Aorta (tissue), 5 donors: ENCODE data around the gene EWSR1. TPM values are rescaled to one million over a fixed set of nuclear protein-coding genes. Genes with fewer than 3 reads are reported as not detected.
A peak's percentile ranks its signal among the peaks of the same experiment; 100 is the strongest.

Experiments
- ATAC-seq: fragments of 200-7000 bp; cut with Tn5 transposase; one replicate; pipeline ENCODE4 v1.9.1; 2022; ENCODE audit warnings: moderate library complexity; ENCODE audit not compliant: low FRiP score
- DNase-seq, 2 donors: peaks; one replicate each; pipeline ENCODE4 v3.0.0-alpha.2; 2020
- H3K27ac ChIP-seq, 2 donors: one replicate each; pipeline ENCODE4 v1.5.1; 2013; ENCODE audit warnings: low read length in 2 of 2, mild to moderate bottlenecking in 2 of 2, moderate library complexity in 2 of 2, control low read depth in 1 of 2, inconsistent platforms in 1 of 2, low read depth in 1 of 2
- H3K27me3 ChIP-seq, 2 donors: one replicate each; pipeline ENCODE4 v1.6.1; 2013; ENCODE audit warnings: control low read depth in 1 of 2, low read length in 1 of 2, mild to moderate bottlenecking in 1 of 2, moderate library complexity in 1 of 2; ENCODE audit not compliant: insufficient read depth in 2 of 2, control insufficient read depth in 1 of 2
- H3K36me3 ChIP-seq, 2 donors: one replicate each; pipeline ENCODE4 v1.6.1; 2013; ENCODE audit warnings: control low read depth in 1 of 2, low read length in 1 of 2, mild to moderate bottlenecking in 1 of 2; ENCODE audit not compliant: insufficient read depth in 2 of 2, control insufficient read depth in 1 of 2
- H3K4me1 ChIP-seq, 2 donors: one replicate each; pipeline ENCODE4 v1.6.1; 2013; ENCODE audit warnings: low read length in 2 of 2, control low read depth in 1 of 2, mild to moderate bottlenecking in 1 of 2, moderate library complexity in 1 of 2; ENCODE audit not compliant: insufficient read depth in 2 of 2, control insufficient read depth in 1 of 2
- H3K4me3 ChIP-seq, 2 donors: one replicate each; pipeline ENCODE4 v1.5.1; 2013; ENCODE audit warnings: low read length in 2 of 2, control low read depth in 1 of 2, mild to moderate bottlenecking in 1 of 2
- H3K9me3 ChIP-seq: one replicate; pipeline ENCODE4 v1.6.1; 2013; ENCODE audit warnings: mild to moderate bottlenecking, low read length; ENCODE audit not compliant: control insufficient read depth
- WGBS, 2 donors: extraction: QIAGEN DNeasy Blood & Tissue Kit; methylation state at CpG; one replicate each; pipeline ENCODE4 v1.1.7; 2013; 5-methylcytosine and 5-hydroxymethylcytosine counted together
- intact Hi-C, 2 donors: fragments of 100-400 bp; cut with DNase I; formaldehyde crosslinking; loops; one replicate each; pipeline versions ENCODE4 v1.14.2 to v1.15.0; 2022
- polyA plus RNA-seq, 2 donors: library from polyadenylated mRNA; stranded (reverse); fragments of 200-250 nt; gene quantifications; one replicate each; pipeline ENCODE4 v1.2.3, GENCODE V29; 2013
- total RNA-seq, 2 donors: library from RNA; stranded (reverse); fragmentation: NEBNext Ultra II Directional; extraction: Animal tissue kit (Norgen Biotek cat#: 25700); gene quantifications; one replicate each; pipeline ENCODE4 v1.2.1, GENCODE V29; 2021
- donor health status: healthy with polysubstance abuse.
- donor health status: Bipolar disorder and iron deficiency.
- donor health status: DM: no; HTN: no; CAD: no.
- donor health status: DM: no; HTN: no; CAD: no.
- donor health status: DM: yes; HTN: yes; CAD: no.

The EWSR1 gene
- total and polyA plus RNA-seq, 4 donors: 74.8 to 207 (median 180) TPM

GRCh38 chr22:29316141-29316828, 48.2 kb downstream of the EWSR1 start:
- 70 to 76% methylated on average over 18 of the region's 18 CpGs for WGBS, 2 donors
- peak; percentile 30 to 64 for DNase-seq
- H3K27ac ChIP-seq: no peak overlapping the region
- H3K4me1 ChIP-seq: no peaks in the 10 kb centered on the region
- intact Hi-C loops: no loop called here
- no peaks in the 10 kb centered on the region for H3K27me3 ChIP-seq
- no peaks in the 10 kb centered on the region for H3K36me3 ChIP-seq
- ATAC-seq: no peak
- no peak overlapping the region for H3K4me3 ChIP-seq
- H3K9me3 ChIP-seq: no peaks in the 10 kb centered on the region

GRCh38 chr22:29317827-29318454, 49.9 kb downstream of the EWSR1 start:
- WGBS, 2 donors: 91 to 93% methylated on average over 18 of the region's 18 CpGs
- Histone ChIP-seq H3K27ac (no peak overlapping the region), H3K4me3 (no peak overlapping the region), H3K27me3 (no peaks in the 10 kb centered on the region), H3K36me3 (no peaks in the 10 kb centered on the region), H3K4me1 (no peaks in the 10 kb centered on the region), H3K9me3 (no peaks in the 10 kb centered on the region)
- no peak for ATAC-seq
- intact Hi-C loops: no loop called here
- DNase-seq: peak in 1 of 2 donors; percentile 50

GRCh38 chr22:29319072-29319471, 51.0 kb downstream of the EWSR1 start:
- Histone ChIP-seq H3K27me3 (no peaks in the 10 kb centered on the region), H3K36me3 (no peaks in the 10 kb centered on the region), H3K9me3 (no peaks in the 10 kb centered on the region), H3K4me1 (no peaks in the 10 kb centered on the region), H3K27ac (no peak overlapping the region), H3K4me3 (no peak overlapping the region)
- intact Hi-C loops: no loop called here
- ATAC-seq (no peak), DNase-seq (no peak)
- 62 to 64% methylated on average over 2 of the region's 2 CpGs for WGBS, 2 donors

GRCh38 chr22:29320546-29320945, 52.5 kb downstream of the EWSR1 start:
- Histone ChIP-seq H3K4me1 (no peaks in the 10 kb centered on the region), H3K27me3 (no peaks in the 10 kb centered on the region), H3K27ac (no peak overlapping the region), H3K36me3 (no peaks in the 10 kb centered on the region), H3K4me3 (no peak overlapping the region), H3K9me3 (no peaks in the 10 kb centered on the region)
- intact Hi-C loops: no loop called here
- DNase-seq (no peak), ATAC-seq (no peak)
- 74 to 79% methylated on average over 1 of the region's 1 CpG for WGBS, 2 donors

- intact Hi-C loops: no loop called here
- no peaks in the 10 kb centered on the region for H3K4me1 ChIP-seq
- H3K27me3 ChIP-seq: no peaks in the 10 kb centered on the region
- no peak overlapping the region for H3K27ac ChIP-seq
- no peak for ATAC-seq
- no peak overlapping the region for H3K4me3 ChIP-seq
- DNase-seq: no peak
- no peaks in the 10 kb centered on the region for H3K9me3 ChIP-seq
- peaks cover 0 to 4% of the 10 kb centered on the region in 2 donors for H3K36me3 ChIP-seq
Observed at GRCh38 chr22:29323641-29324040, 55.6 kb downstream of the EWSR1 start.

GRCh38 chr22:29325356-29325755, 57.3 kb downstream of the EWSR1 start:
- H3K36me3 ChIP-seq: peaks cover 0 to 4% of the 10 kb centered on the region in 2 donors
- DNase-seq (no peak), ATAC-seq (no peak)
- no peaks in the 10 kb centered on the region for H3K27me3 ChIP-seq
- H3K4me3 ChIP-seq: no peak overlapping the region
- H3K9me3 ChIP-seq: no peaks in the 10 kb centered on the region
- H3K4me1 ChIP-seq: no peaks in the 10 kb centered on the region
- 86 to 88% methylated on average over 8 of the region's 8 CpGs for WGBS, 2 donors
- H3K27ac ChIP-seq: no peak overlapping the region
- intact Hi-C loops: no loop called here

GRCh38 chr22:29325785-29326315, 57.8 kb downstream of the EWSR1 start:
- Histone ChIP-seq H3K36me3 (peaks cover 0 to 4% of the 10 kb centered on the region in 2 donors), H3K9me3 (no peaks in the 10 kb centered on the region), H3K4me3 (no peak overlapping the region), H3K27ac (no peak overlapping the region), H3K4me1 (no peaks in the 10 kb centered on the region), H3K27me3 (no peaks in the 10 kb centered on the region)
- ATAC-seq (no peak), DNase-seq (peak in 1 of 2 donors; percentile 65)
- WGBS, 2 donors: 13 to 16% methylated on average over 9 of the region's 9 CpGs
- intact Hi-C loops: no loop called here

GRCh38 chr22:29326481-29326880, 58.4 kb downstream of the EWSR1 start:
- intact Hi-C loops: no loop called here
- Histone ChIP-seq H3K4me1 (no peaks in the 10 kb centered on the region), H3K9me3 (no peaks in the 10 kb centered on the region), H3K27me3 (no peaks in the 10 kb centered on the region), H3K36me3 (peaks cover 0 to 4% of the 10 kb centered on the region in 2 donors), H3K4me3 (no peak overlapping the region), H3K27ac (no peak overlapping the region)
- peak in 1 of 2 donors; percentile 69 for DNase-seq
- 88 to 92% methylated on average over 10 of the region's 10 CpGs for WGBS, 2 donors
- ATAC-seq: no peak
